ENCODE results near the gene NFYA. TPM values are rescaled to one million over a fixed set of nuclear protein-coding genes. Genes with fewer than 3 reads are reported as not detected.

The NFYA gene
- total and polyA plus RNA-seq, 2 of the 13 experiments (the other 11 are each of a cell fraction or from before 2014, with no cell fraction given): 16.0 to 22.9 TPM

DNA sequence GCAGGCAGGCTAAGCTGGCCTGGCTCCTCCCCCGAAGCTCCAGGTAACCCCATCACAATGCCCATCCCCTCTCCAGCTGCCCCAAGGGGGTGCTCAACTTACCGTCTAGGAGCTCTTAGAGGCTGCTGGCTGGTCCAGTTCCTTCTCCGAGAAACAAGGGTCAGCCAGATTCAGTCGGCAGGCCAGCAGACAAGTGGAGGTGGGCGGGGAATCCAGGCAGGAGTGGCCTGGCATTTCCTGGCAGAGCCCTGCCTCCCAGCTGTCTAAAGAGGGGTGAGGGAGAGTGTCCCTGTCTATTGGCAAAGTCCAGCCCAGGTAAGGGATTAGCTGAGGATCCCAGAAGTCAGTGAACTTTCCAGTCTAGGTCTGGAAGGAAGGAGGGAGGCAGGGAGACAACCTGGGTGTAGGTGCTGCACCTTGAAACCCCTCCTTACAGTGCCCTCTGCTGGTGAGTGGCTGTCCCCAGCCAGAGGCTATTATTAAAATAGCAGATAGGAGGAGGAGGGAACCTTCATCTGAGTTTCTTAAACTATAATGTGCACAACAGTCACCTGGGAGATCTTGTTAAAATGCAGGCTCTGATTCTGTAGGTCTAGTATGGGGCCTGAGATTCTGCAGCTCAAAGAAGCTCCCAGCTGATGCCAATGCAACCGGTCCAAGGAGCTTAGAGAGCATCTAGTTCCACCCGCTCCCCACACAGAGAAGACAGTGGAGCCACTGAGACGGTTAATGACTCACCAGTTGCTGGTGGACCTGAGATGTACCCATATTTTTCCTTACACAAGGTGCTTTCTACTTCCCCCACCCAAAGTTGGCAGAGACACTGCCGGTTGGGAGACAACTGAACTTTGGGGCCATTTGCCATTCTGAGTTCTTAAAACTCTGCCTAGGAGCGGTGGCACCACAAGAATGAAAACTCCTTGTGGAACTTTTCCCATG lies 33.4 kb upstream of the NFYA start, which contains the start of gene UNC5CL (continued):
- 0 out of 2 replicates have a peak, but pooled peaks have one; percentile 29 for TF ChIP-seq ZSCAN5A (CRISPR knock-in tag; IDR thresholded peaks at IDR 0.05; ENCODE audit: borderline replicate concordance)
- no peak for TF ChIP-seq ZNF891 (CRISPR knock-in tag; IDR thresholded peaks at IDR 0.05)
- no peak for TF ChIP-seq NFKBIZ (CRISPR knock-in tag; IDR thresholded peaks at IDR 0.05)
- TF ChIP-seq ZBTB1 (CRISPR knock-in tag; IDR thresholded peaks at IDR 0.05; ENCODE audit: borderline replicate concordance): no peak
- TF ChIP-seq, protein P1, sequence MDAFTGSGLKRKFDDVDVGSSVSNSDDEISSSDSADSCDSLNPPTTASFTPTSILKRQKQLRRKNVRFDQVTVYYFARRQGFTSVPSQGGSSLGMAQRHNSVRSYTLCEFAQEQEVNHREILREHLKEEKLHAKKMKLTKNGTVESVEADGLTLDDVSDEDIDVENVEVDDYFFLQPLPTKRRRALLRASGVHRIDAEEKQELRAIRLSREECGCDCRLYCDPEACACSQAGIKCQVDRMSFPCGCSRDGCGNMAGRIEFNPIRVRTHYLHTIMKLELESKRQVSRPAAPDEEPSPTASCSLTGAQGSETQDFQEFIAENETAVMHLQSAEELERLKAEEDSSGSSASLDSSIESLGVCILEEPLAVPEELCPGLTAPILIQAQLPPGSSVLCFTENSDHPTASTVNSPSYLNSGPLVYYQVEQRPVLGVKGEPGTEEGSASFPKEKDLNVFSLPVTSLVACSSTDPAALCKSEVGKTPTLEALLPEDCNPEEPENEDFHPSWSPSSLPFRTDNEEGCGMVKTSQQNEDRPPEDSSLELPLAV (CRISPR knock-in tag; conservative IDR thresholded peaks at IDR 0.05; ENCODE audit: low read depth): no peak
- TF ChIP-seq JUND (CRISPR knock-in tag; IDR thresholded peaks at IDR 0.05): no peak
- TF ChIP-seq, protein P2, sequence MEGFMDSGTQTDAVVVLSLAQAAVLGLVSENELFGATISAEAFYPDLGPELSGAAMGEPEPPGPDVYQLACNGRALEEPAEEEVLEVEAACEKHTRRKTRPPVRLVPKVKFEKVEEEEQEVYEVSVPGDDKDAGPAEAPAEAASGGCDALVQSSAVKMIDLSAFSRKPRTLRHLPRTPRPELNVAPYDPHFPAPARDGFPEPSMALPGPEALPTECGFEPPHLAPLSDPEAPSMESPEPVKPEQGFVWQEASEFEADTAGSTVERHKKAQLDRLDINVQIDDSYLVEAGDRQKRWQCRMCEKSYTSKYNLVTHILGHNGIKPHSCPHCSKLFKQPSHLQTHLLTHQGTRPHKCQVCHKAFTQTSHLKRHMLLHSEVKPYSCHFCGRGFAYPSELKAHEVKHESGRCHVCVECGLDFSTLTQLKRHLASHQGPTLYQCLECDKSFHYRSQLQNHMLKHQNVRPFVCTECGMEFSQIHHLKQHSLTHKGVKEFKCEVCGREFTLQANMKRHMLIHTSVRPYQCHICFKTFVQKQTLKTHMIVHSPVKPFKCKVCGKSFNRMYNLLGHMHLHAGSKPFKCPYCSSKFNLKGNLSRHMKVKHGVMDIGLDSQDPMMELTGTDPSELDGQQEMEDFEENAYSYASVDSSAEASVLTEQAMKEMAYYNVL (CRISPR knock-in tag; IDR thresholded peaks at IDR 0.05; ENCODE audit: borderline replicate concordance): 0 out of 2 replicates have a peak, but pooled peaks have one; percentile 37
- TF ChIP-seq REPIN1 (CRISPR knock-in tag; IDR thresholded peaks at IDR 0.05; ENCODE audit: borderline replicate concordance, low read depth): peak; percentile 49; the same call in 1 of the 2 replicates
- TF ChIP-seq ZNF788 (CRISPR knock-in tag; IDR thresholded peaks at IDR 0.05; ENCODE audit: borderline replicate concordance): peak; percentile 54; the same call in 1 of the 2 replicates
- TF ChIP-seq ONECUT2 (CRISPR knock-in tag; IDR thresholded peaks at IDR 0.05): no peak
- TF ChIP-seq, protein P3, sequence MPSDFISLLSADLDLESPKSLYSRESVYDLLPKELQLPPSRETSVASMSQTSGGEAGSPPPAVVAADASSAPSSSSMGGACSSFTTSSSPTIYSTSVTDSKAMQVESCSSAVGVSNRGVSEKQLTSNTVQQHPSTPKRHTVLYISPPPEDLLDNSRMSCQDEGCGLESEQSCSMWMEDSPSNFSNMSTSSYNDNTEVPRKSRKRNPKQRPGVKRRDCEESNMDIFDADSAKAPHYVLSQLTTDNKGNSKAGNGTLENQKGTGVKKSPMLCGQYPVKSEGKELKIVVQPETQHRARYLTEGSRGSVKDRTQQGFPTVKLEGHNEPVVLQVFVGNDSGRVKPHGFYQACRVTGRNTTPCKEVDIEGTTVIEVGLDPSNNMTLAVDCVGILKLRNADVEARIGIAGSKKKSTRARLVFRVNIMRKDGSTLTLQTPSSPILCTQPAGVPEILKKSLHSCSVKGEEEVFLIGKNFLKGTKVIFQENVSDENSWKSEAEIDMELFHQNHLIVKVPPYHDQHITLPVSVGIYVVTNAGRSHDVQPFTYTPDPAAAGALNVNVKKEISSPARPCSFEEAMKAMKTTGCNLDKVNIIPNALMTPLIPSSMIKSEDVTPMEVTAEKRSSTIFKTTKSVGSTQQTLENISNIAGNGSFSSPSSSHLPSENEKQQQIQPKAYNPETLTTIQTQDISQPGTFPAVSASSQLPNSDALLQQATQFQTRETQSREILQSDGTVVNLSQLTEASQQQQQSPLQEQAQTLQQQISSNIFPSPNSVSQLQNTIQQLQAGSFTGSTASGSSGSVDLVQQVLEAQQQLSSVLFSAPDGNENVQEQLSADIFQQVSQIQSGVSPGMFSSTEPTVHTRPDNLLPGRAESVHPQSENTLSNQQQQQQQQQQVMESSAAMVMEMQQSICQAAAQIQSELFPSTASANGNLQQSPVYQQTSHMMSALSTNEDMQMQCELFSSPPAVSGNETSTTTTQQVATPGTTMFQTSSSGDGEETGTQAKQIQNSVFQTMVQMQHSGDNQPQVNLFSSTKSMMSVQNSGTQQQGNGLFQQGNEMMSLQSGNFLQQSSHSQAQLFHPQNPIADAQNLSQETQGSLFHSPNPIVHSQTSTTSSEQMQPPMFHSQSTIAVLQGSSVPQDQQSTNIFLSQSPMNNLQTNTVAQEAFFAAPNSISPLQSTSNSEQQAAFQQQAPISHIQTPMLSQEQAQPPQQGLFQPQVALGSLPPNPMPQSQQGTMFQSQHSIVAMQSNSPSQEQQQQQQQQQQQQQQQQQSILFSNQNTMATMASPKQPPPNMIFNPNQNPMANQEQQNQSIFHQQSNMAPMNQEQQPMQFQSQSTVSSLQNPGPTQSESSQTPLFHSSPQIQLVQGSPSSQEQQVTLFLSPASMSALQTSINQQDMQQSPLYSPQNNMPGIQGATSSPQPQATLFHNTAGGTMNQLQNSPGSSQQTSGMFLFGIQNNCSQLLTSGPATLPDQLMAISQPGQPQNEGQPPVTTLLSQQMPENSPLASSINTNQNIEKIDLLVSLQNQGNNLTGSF (CRISPR knock-in tag; IDR thresholded peaks at IDR 0.05): no peak
- TF ChIP-seq ZNF207 (IDR thresholded peaks at IDR 0.05; ENCODE audit: borderline replicate concordance): no peak
- peak; percentile 59; the same call in 1 of the 2 replicates for TF ChIP-seq SMC3 (IDR thresholded peaks at IDR 0.05; ENCODE audit: low read length)
- TF ChIP-seq MAF1 (CRISPR knock-in tag; IDR thresholded peaks at IDR 0.05; ENCODE audit: borderline replicate concordance): no peak; the same call in 1 of the 2 replicates
- no peak for TF ChIP-seq ZNF562 (CRISPR knock-in tag; IDR thresholded peaks at IDR 0.05; ENCODE audit: borderline replicate concordance)
- no peak for TF ChIP-seq ZNF607 (CRISPR knock-in tag; IDR thresholded peaks at IDR 0.05; ENCODE audit: borderline replicate concordance)
- peak; percentile 45 for TF ChIP-seq STAG1 (CRISPR knock-in tag; IDR thresholded peaks at IDR 0.05)
- no peak for TF ChIP-seq CHCHD3 (CRISPR knock-in tag; IDR thresholded peaks at IDR 0.05)
